IMR-90 (cell line): ENCODE results near the gene CENPU.
"Not testable (repeated sequence)": the region's sequence is repeated elsewhere in the genome, so short reads cannot be mapped to it uniquely, and the experiment has no call there.

Source experiments
- BHLHE40 ChIP-seq: fragments of 150-350 bp; IDR thresholded peaks from 2 replicates; pipeline ENCODE4 v1.6.1; 2016; ENCODE audit warnings: mild to moderate bottlenecking, low read depth, low read length
- CHD1 ChIP-seq: IDR thresholded peaks from 2 replicates; pipeline ENCODE4 v1.6.1; 2012; ENCODE audit warnings: low read depth, low read length, improper control_type of control experiment
- CTCF ChIP-seq: conservative IDR thresholded peaks from 2 replicates; pipeline ENCODE4 v1.5.1; 2012; ENCODE audit warnings: mild to moderate bottlenecking, low read depth, low read length, improper control_type of control experiment
- ELK1 ChIP-seq: fragments of 150-350 bp; IDR thresholded peaks from 2 replicates; pipeline ENCODE4 v1.6.1; 2016; ENCODE audit warnings: low read depth, mild to moderate bottlenecking, low read length, moderate library complexity, borderline replicate concordance
- MAFK ChIP-seq: IDR thresholded peaks from 2 replicates; pipeline ENCODE4 v1.6.1; 2012; ENCODE audit warnings: low read depth, low read length, improper control_type of control experiment
- MAZ ChIP-seq: IDR thresholded peaks from 2 replicates; pipeline ENCODE4 v1.6.1; 2012; ENCODE audit warnings: low read depth, mild to moderate bottlenecking, low read length, improper control_type of control experiment, moderate library complexity, borderline replicate concordance
- MXI1 ChIP-seq: IDR thresholded peaks from 2 replicates; pipeline ENCODE4 v1.6.1; 2012; ENCODE audit warnings: low read depth, mild to moderate bottlenecking, low read length, moderate library complexity, borderline replicate concordance
- NFE2L2 ChIP-seq: fragments of 150-350 bp; IDR thresholded peaks from 2 replicates; pipeline ENCODE4 v1.6.1; 2016; ENCODE audit warnings: low read depth, mild to moderate bottlenecking, low read length
- POLR2A ChIP-seq: IDR thresholded peaks from 2 replicates; pipeline ENCODE4 v1.6.1; 2012; ENCODE audit warnings: mild to moderate bottlenecking, low read depth, low read length
- RAD21 ChIP-seq: IDR thresholded peaks from 2 replicates; pipeline ENCODE4 v1.6.1; 2012; ENCODE audit warnings: low read length, improper control_type of control experiment
- RCOR1 ChIP-seq: IDR thresholded peaks from 2 replicates; pipeline ENCODE4 v1.6.1; 2012; ENCODE audit warnings: mild to moderate bottlenecking, low read length, improper control_type of control experiment; ENCODE audit not compliant: insufficient replicate concordance
- RFX5 ChIP-seq: IDR thresholded peaks from 2 replicates; pipeline ENCODE4 v1.8.0; 2012; ENCODE audit warnings: low read depth, mild to moderate bottlenecking, low read length, moderate library complexity
- SMC3 ChIP-seq: fragments of 150-350 bp; IDR thresholded peaks from 2 replicates; pipeline ENCODE4 v1.6.1; 2016; ENCODE audit warnings: low read depth, mild to moderate bottlenecking, antibody characterized with exemption, low read length, moderate library complexity
- USF2 ChIP-seq: fragments of 150-350 bp; IDR thresholded peaks from 2 replicates; pipeline ENCODE4 v1.6.1; 2017; ENCODE audit warnings: mild to moderate bottlenecking, antibody characterized with exemption, low read length, low read depth

- not testable (repeated sequence) for TF ChIP-seq RAD21, CTCF, RFX5, POLR2A, MAFK, SMC3, RCOR1, NFE2L2, CHD1, BHLHE40, ELK1, USF2, MAZ, MXI1
Measured at GRCh38 chr4:184779160-184779559, 45.3 kb upstream of the CENPU start.
